Measurements from ENCODE around the gene CMTR1.
"Not testable (repeated sequence)": the region's sequence is repeated elsewhere in the genome, so short reads cannot be mapped to it uniquely, and the experiment has no call there.

CMTR1 gene

GRCh38 chr6:37491171-37491829 lies 58.3 kb downstream of the CMTR1 start:
- FAIRE-seq, result no peak
- DNase-seq (ENCODE audit: insufficient read length, low spot score), result no peak

GRCh38 chr6:37491830-37492208 lies 58.8 kb downstream of the CMTR1 start:
- FAIRE-seq (no peak), DNase-seq (ENCODE audit: insufficient read length, low spot score) (no peak)

- FAIRE-seq, result no peak
Measured at GRCh38 chr6:37492236-37492972, 59.4 kb downstream of the CMTR1 start.

GRCh38 chr6:37492991-37493660 lies 60.1 kb downstream of the CMTR1 start:
- no peak for DNase-seq (ENCODE audit: insufficient read length, low spot score)
- no peak for FAIRE-seq

More at GRCh38 chr6:37492236-37492972, 59.4 kb downstream of the CMTR1 start:
- no peak for DNase-seq (ENCODE audit: insufficient read length, low spot score)

GRCh38 chr6:37493661-37493995 lies 60.6 kb downstream of the CMTR1 start:
- DNase-seq (ENCODE audit: insufficient read length, low spot score) (no peak), FAIRE-seq (no peak)

- FAIRE-seq (peak; percentile 42), DNase-seq (ENCODE audit: insufficient read length, low spot score) (no peak)
Measured at GRCh38 chr6:37495244-37495934, 62.4 kb downstream of the CMTR1 start.

GRCh38 chr6:37496951-37497885 lies 64.2 kb downstream of the CMTR1 start:
- DNase-seq (ENCODE audit: insufficient read length, low spot score) (no peak), FAIRE-seq (no peak)

- FAIRE-seq, result peak; percentile 99
- DNase-seq (ENCODE audit: insufficient read length, low spot score), result peak; percentile 85
Measured at GRCh38 chr6:37499433-37500293, 66.6 kb downstream of the CMTR1 start, which contains the start of gene CCDC167. TSS of gene CCDC167 (minus strand) at chr6:37499893. CDS start at chr6:37499863, 30 bp downstream.

GRCh38 chr6:37500294-37500608 lies 67.2 kb downstream of the CMTR1 start:
- FAIRE-seq, result no peak
- no peak for DNase-seq (ENCODE audit: insufficient read length, low spot score)

- not testable (repeated sequence) for FAIRE-seq; DNase-seq (ENCODE audit: insufficient read length, low spot score)
Measured at GRCh38 chr6:37500904-37501303, 67.9 kb downstream of the CMTR1 start.

GRCh38 chr6:37501632-37502491 lies 68.8 kb downstream of the CMTR1 start:
- FAIRE-seq, result no peak
- no peak for DNase-seq (ENCODE audit: insufficient read length, low spot score)

GRCh38 chr6:37502703-37503291 lies 69.8 kb downstream of the CMTR1 start:
- FAIRE-seq (no peak), DNase-seq (ENCODE audit: insufficient read length, low spot score) (no peak)

- DNase-seq (ENCODE audit: insufficient read length, low spot score), result no peak
- peak; percentile 35 for FAIRE-seq
Measured at GRCh38 chr6:37503309-37503965, 70.4 kb downstream of the CMTR1 start.

- no peak for FAIRE-seq
Measured at GRCh38 chr6:37504024-37504423, 71.0 kb downstream of the CMTR1 start.

GRCh38 chr6:37506479-37506878 lies 73.5 kb downstream of the CMTR1 start:
- FAIRE-seq (no peak), DNase-seq (ENCODE audit: insufficient read length, low spot score) (no peak)

More at GRCh38 chr6:37504024-37504423, 71.0 kb downstream of the CMTR1 start:
- no peak for DNase-seq (ENCODE audit: insufficient read length, low spot score)

- FAIRE-seq, result no peak
- DNase-seq (ENCODE audit: insufficient read length, low spot score), result no peak
Measured at GRCh38 chr6:37507077-37507476, 74.1 kb downstream of the CMTR1 start.

- FAIRE-seq (no peak), DNase-seq (ENCODE audit: insufficient read length, low spot score) (no peak)
Measured at GRCh38 chr6:37507690-37508421, 74.8 kb downstream of the CMTR1 start.

Data from GM19239 (cell line).